Panc1 (cell line): ENCODE results near the gene GGA1. TPM values are rescaled to one million over a fixed set of nuclear protein-coding genes. Genes with fewer than 3 reads are reported as not detected.

Experiments used
- ATAC-seq: fragments of 200-7000 bp; cut with Tn5 transposase; 2 replicates; pipeline ENCODE4 v1.9.1; 2020; ENCODE audit warnings: mild to moderate bottlenecking, moderate library complexity
- BruUV-seq: library from RNA; stranded (reverse); fragments of 400-500 nt; replicated peaks from 2 replicates; lab custom pipeline; 2021; lab: Mats Ljungman, UMichigan
- CTCF ChIA-PET: fragments of 300-600 bp; sonication (Branson Sonifier 250); formaldehyde crosslinking; loops from one replicate; lab custom pipeline; 2022; ENCODE audit warnings: antibody characterized with exemption; lab: Charles Lee
- POLR2A ChIA-PET: fragments of 300-600 bp; sonication (Branson Sonifier 250); formaldehyde crosslinking; loops from one replicate; lab custom pipeline; 2022; ENCODE audit warnings: antibody characterized with exemption; lab: Charles Lee
- DNase-seq: peaks from one replicate; pipeline ENCODE4 v3.0.0-alpha.2; 2010; ENCODE audit warnings: low read depth, low spot score
- H3K27ac ChIP-seq: 2 replicates; pipeline ENCODE4 v1.5.1; 2011; ENCODE audit warnings: mild to moderate bottlenecking, low read length, inconsistent platforms
- H3K27me3 ChIP-seq: fragments of 200-500 bp; sonication (Bioruptor generic); 2 replicates; pipeline ENCODE4 v1.6.0; 2014; ENCODE audit warnings: low read length, inconsistent platforms; ENCODE audit not compliant: control insufficient read depth, insufficient read depth
- H3K36me3 ChIP-seq: fragments of 200-500 bp; sonication (Bioruptor generic); 2 replicates; pipeline ENCODE4 v1.5.1; 2014; ENCODE audit warnings: inconsistent platforms, mild to moderate bottlenecking, low read length, moderate library complexity; ENCODE audit not compliant: control insufficient read depth, insufficient read depth
- H3K4me1 ChIP-seq: 2 replicates; pipeline ENCODE4 v1.5.1; 2011; ENCODE audit warnings: inconsistent platforms, mild to moderate bottlenecking, low read length, moderate library complexity; ENCODE audit not compliant: control insufficient read depth, insufficient read depth
- H3K4me3 ChIP-seq, 2 experiments: 2 replicates each; pipeline ENCODE4 v1.5.1; 2011 to 2012; ENCODE audit warnings: low read depth in 2 of 2, low read length in 2 of 2, mild to moderate bottlenecking in 2 of 2, inconsistent platforms in 1 of 2, moderate library complexity in 1 of 2
- H3K9me3 ChIP-seq: fragments of 200-500 bp; sonication (Bioruptor generic); 2 replicates; pipeline ENCODE4 v1.5.1; 2014; ENCODE audit warnings: low read depth, mild to moderate bottlenecking, inconsistent platforms, low read length, moderate library complexity; ENCODE audit not compliant: control insufficient read depth, insufficient read depth
- POLR2AphosphoS5 ChIP-seq: IDR thresholded peaks from 2 replicates; pipeline ENCODE4 v1.6.1; 2012; ENCODE audit warnings: mild to moderate bottlenecking, low read depth, low read length, moderate library complexity
- SIN3A ChIP-seq: IDR thresholded peaks from 2 replicates; pipeline ENCODE4 v1.6.1; 2012; ENCODE audit warnings: low read depth, mild to moderate bottlenecking, low read length, moderate library complexity, borderline replicate concordance; ENCODE audit not compliant: insufficient read depth
- TCF7L2 ChIP-seq: IDR thresholded peaks from 2 replicates; pipeline ENCODE4 v1.6.1; 2011; ENCODE audit warnings: mild to moderate bottlenecking, low read depth, low read length, inconsistent platforms
- in situ Hi-C: cut with HindIII; loops from 2 replicates; pipeline ENCODE4 v1.10.0; 2016; ENCODE audit warnings: low sequenced_read_pairs, low pct_unique_long_range_greater_than_20kb
- intact Hi-C: fragments of 100-400 bp; cut with micrococcal nuclease; formaldehyde crosslinking; loops from one replicate; pipeline ENCODE4 v1.10.0; 2022; ENCODE audit not compliant: unreplicated experiment
- total RNA-seq: library from RNA; stranded (reverse); gene quantifications from one replicate; pipeline ENCODE4 v1.2.1, GENCODE V29; 2021; ENCODE audit not compliant: unreplicated experiment
- TF ChIP-seq, protein P1 (sequence below): fragments of 450-650 bp; IDR thresholded peaks from 2 replicates; pipeline ENCODE4 v1.5.1; 2017; ENCODE audit warnings: mild to moderate bottlenecking
- TF ChIP-seq, protein P2 (sequence below), 2 experiments: IDR thresholded peaks; 2 replicates each; pipeline ENCODE4 v1.6.1; 2011 to 2012; ENCODE audit warnings: low read depth in 2 of 2, control low read depth in 1 of 2, low read length in 1 of 2, mild to moderate bottlenecking in 1 of 2, moderate library complexity in 1 of 2; ENCODE audit not compliant: insufficient read depth in 1 of 2

The GGA1 gene
- total RNA-seq, 1 experiment from 2014 or later: 45.4 TPM

DNA sequence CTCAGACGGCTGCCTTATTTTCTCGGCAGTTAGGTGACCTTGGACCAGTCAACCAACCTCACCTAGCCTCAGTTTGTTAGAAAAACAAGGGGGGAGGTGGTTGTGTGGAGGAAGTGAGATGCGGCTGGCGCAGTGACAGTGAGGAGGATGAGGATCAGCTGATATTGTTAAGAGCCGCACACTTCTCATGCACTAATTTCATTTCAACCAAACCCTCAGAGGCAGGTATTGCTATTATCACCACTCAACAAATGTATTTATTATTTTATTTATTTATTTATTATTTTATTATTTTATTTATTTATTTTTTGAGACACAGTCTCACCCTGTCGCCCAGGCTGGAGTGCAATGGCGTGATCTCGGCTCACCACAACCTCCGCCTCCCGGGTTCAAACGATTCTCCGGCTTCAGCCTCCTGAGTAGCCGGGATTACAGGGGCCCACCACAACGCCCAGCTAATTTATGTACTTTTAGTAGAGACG, 68.9 kb downstream of the GGA1 start:
- TF ChIP-seq, protein P1, sequence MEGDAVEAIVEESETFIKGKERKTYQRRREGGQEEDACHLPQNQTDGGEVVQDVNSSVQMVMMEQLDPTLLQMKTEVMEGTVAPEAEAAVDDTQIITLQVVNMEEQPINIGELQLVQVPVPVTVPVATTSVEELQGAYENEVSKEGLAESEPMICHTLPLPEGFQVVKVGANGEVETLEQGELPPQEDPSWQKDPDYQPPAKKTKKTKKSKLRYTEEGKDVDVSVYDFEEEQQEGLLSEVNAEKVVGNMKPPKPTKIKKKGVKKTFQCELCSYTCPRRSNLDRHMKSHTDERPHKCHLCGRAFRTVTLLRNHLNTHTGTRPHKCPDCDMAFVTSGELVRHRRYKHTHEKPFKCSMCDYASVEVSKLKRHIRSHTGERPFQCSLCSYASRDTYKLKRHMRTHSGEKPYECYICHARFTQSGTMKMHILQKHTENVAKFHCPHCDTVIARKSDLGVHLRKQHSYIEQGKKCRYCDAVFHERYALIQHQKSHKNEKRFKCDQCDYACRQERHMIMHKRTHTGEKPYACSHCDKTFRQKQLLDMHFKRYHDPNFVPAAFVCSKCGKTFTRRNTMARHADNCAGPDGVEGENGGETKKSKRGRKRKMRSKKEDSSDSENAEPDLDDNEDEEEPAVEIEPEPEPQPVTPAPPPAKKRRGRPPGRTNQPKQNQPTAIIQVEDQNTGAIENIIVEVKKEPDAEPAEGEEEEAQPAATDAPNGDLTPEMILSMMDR: no peak
- TF ChIP-seq, protein P2, sequence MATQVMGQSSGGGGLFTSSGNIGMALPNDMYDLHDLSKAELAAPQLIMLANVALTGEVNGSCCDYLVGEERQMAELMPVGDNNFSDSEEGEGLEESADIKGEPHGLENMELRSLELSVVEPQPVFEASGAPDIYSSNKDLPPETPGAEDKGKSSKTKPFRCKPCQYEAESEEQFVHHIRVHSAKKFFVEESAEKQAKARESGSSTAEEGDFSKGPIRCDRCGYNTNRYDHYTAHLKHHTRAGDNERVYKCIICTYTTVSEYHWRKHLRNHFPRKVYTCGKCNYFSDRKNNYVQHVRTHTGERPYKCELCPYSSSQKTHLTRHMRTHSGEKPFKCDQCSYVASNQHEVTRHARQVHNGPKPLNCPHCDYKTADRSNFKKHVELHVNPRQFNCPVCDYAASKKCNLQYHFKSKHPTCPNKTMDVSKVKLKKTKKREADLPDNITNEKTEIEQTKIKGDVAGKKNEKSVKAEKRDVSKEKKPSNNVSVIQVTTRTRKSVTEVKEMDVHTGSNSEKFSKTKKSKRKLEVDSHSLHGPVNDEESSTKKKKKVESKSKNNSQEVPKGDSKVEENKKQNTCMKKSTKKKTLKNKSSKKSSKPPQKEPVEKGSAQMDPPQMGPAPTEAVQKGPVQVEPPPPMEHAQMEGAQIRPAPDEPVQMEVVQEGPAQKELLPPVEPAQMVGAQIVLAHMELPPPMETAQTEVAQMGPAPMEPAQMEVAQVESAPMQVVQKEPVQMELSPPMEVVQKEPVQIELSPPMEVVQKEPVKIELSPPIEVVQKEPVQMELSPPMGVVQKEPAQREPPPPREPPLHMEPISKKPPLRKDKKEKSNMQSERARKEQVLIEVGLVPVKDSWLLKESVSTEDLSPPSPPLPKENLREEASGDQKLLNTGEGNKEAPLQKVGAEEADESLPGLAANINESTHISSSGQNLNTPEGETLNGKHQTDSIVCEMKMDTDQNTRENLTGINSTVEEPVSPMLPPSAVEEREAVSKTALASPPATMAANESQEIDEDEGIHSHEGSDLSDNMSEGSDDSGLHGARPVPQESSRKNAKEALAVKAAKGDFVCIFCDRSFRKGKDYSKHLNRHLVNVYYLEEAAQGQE (IDR thresholded peaks at IDR 0.05; ENCODE audit: insufficient read depth in 1 of 2, low read depth in 2 of 2, low read length in 1 of 2): no peak
- no peak for TF ChIP-seq SIN3A
- no peak for TF ChIP-seq POLR2AphosphoS5
- TF ChIP-seq TCF7L2: no peak
- Histone ChIP-seq H3K9me3 (no peaks in the 10 kb centered on the region), H3K36me3 (no peaks in the 10 kb centered on the region), H3K27me3 (no peaks in the 10 kb centered on the region), H3K4me3 (peak overlapping the region; percentile 70 to 84), H3K27ac (peak overlapping the region; percentile 77; the same call in 1 of the 2 replicates), H3K4me1 (peaks cover 32% of the 10 kb centered on the region)
- intact Hi-C loops (no loop called here), in situ Hi-C loops (no loop called here)
- ChIA-PET POLR2A (no interaction called here), CTCF (no interaction called here)
- ATAC-seq: no peak
- BruUV-seq: no TSS peak
- DNase-seq: no peak

DNA sequence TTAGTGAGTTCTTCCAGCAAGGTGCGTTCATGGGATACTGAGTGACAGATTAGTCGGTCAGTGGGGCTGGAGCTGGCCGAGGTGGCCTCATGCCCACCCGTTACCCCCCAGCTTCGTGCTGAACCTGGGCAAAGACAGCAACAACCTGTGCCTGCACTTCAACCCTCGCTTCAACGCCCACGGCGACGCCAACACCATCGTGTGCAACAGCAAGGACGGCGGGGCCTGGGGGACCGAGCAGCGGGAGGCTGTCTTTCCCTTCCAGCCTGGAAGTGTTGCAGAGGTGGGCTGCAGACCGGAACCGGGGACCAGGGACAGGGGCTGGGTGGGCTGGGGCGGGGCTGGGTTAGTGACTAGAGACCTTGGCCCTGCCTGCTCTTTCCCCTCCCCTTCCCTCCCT, 69.7 kb downstream of the GGA1 start:
- in situ Hi-C loops: no loop called here
- BruUV-seq: no TSS peak
- CTCF ChIA-PET: no interaction called here
- no peaks in the 10 kb centered on the region for H3K36me3 ChIP-seq
- POLR2A ChIA-PET: interaction anchor here (0.7 kb wide), 1 partner anchor 338 kb away, joined by 7 read pairs; no protein-coding TSS in a partner anchor
- no peak for ATAC-seq
- intact Hi-C loops: no loop called here
- DNase-seq: no peak
- H3K27me3 ChIP-seq: no peaks in the 10 kb centered on the region
- H3K27ac ChIP-seq: peak overlapping the region; percentile 77
- H3K9me3 ChIP-seq: no peaks in the 10 kb centered on the region
- peak overlapping the region; percentile 70 to 84 for H3K4me3 ChIP-seq
- peaks cover 32% of the 10 kb centered on the region for H3K4me1 ChIP-seq
- TF ChIP-seq POLR2AphosphoS5 (no peak), TCF7L2 (no peak), SIN3A (no peak)
- TF ChIP-seq, protein P2 (IDR thresholded peaks at IDR 0.05; ENCODE audit: insufficient read depth in 1 of 2, low read depth in 2 of 2, low read length in 1 of 2): no peak
- TF ChIP-seq, protein P1: no peak
